Suppressor macrophage treated with lipopolysaccharide for 4 hours (primary cell): ENCODE measurements around the gene DCLK3.

Experiments
- DNase-seq: peaks from one replicate; pipeline ENCODE4 v3.0.0-alpha.2; 2020

The DCLK3 gene

GRCh38 chr3:36762918-36763849 lies 1.2 kb downstream of the DCLK3 start:
- DNase-seq: peak; percentile 20

DNA sequence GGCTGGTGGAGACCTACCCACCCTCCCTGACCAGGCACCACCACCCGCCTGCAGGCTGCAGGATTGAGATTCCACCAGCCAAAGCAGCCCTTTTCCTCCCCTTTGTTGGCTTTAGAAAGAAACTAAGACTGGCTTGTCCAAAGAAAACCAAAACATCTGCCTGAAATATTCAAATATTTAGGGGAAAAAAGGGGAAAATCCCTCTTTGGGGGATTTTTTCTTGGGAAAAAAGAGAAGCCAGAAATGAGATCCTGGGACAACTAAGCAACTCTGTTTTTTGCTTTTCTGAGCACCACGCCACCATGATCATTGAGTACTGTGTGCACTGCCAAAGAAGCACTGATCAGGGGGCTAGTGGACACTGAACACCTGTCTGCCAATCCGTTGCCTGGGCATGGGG lies 2.6 kb downstream of the DCLK3 start:
- peak; percentile 25 for DNase-seq

DNA sequence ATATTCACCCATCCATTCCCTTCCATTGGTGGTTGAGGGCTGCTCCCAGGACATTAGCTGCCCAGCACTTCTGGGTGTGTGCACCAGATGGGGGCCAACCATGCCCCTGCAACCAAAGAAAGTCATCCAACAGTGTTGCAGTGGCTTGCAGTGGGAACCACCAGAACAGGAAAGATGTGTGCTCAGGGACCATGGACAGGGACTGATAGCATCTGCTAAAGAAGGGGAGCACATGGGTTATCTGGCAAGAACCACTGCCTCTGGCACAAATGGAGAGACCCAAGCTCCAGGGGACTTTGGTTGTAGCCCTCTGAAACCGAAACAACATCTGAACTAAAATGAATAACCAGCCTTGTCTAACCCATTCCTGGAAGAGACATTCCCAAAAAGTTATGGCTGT lies 8.1 kb downstream of the DCLK3 start:
- no peak for DNase-seq

DNA sequence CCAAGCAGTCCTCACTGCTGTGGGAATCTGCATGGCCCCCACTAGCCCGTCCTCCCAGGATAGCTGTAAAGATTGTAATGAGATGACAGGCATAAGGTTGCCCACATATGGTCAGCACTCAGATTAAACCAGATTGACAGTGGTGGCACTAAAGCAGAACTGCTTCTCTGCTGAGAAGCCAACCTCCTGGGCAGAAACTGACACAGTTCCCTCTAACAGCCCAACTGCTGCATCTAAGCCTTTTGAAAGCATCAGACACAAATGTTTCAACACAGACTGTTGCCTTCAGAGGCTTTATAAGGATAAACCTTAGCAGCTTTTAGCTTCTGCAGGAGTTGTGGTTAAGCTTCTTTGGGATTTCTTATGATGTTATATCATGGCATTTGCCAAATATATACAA lies 13.0 kb downstream of the DCLK3 start:
- DNase-seq: no peak

GRCh38 chr3:36750737-36751136 lies 13.6 kb downstream of the DCLK3 start:
- DNase-seq: no peak

GRCh38 chr3:36744763-36745162 lies 19.6 kb downstream of the DCLK3 start:
- no peak for DNase-seq

GRCh38 chr3:36743826-36744225 lies 20.5 kb downstream of the DCLK3 start:
- DNase-seq: no peak

GRCh38 chr3:36741285-36741684 lies 23.1 kb downstream of the DCLK3 start:
- no peak for DNase-seq

DNA sequence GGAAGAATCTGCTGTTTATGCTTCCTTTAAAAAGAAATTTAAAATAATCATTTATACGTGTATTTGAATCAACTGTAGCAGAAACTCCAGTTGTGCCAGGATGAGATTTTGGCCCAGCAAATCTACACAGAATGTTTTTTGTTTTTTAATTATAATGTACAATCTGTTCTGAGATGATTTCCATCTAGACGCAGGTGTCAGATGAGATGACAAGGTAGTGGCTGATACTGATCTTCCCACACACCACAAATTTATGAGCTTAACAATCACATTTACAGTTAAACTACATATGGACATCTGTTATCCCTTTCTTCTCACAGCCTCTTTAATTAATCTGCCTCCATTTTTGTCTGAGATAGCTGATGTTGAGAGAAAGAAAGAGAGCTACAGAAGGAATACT lies 23.6 kb downstream of the DCLK3 start:
- DNase-seq: no peak

GRCh38 chr3:36738702-36739101 lies 25.7 kb downstream of the DCLK3 start:
- no peak for DNase-seq

DNA sequence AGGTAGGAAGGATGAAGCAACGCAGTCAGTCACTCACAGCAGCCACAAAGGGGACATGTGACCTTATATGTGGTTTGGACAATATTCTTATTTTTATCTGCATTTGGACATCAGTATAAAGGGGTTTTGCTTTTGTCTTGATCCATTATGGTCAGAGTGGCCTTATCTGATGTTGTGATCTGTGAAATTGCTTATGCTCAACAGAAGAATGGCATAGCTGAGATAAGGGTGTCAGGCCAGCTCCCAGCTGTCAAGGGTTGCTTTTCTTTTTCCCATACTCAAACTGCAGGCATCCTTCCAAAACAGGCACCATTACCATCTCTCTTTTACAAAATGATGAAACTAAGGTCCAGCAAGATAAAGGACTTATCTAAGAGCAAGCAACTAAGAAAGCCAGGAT lies 28.1 kb downstream of the DCLK3 start:
- no peak for DNase-seq

DNA sequence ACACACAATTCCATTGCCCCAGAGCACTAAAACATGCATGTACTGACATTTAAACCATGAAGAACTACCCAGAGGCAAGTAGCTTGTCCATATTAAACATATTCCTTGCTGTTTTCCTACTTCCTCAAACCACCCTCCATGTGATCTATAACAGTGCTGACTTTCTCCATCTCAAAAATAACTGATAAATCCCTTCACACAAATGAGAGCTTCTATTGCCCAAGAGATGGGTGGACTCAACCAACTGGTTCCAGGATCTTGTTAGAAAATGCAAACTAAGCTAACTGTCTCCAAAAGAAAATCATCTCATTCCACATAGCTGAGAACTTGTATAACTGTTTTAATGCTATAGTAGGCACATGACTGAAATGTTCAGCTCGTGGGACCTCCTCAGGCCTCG lies 29.6 kb downstream of the DCLK3 start:
- peak; percentile 51 for DNase-seq

GRCh38 chr3:36733723-36734122 lies 30.6 kb downstream of the DCLK3 start:
- no peak for DNase-seq

- DNase-seq: no peak
These were observed 31.1 kb downstream of the DCLK3 start for GRCh38 chr3:36733162-36733696.

DNA sequence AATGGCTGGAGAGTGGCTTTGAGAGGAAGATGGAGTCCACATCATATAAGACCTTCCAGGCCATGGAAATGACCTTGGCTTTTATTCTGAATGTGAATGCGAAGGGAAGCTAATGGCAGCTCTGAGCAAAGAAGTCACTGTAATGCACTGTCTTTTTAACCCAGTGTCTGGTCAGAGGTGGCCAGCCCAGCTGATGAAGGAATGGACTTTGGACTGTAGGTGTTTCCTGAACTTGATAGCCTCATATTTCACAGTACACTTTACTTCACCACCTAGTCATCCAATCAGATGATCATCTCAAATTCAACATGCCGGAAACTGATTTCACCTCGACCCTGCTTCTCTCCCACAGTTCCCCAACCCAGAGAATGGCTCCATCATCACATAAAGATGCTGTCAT lies 33.4 kb downstream of the DCLK3 start:
- no peak for DNase-seq

- DNase-seq: peak; percentile 58
These were observed 34.9 kb downstream of the DCLK3 start for GRCh38 chr3:36729204-36730056.

GRCh38 chr3:36714343-36715086 lies 49.8 kb downstream of the DCLK3 start:
- DNase-seq: no peak

GRCh38 chr3:36713904-36714303 lies 50.4 kb downstream of the DCLK3 start:
- no peak for DNase-seq

DNA sequence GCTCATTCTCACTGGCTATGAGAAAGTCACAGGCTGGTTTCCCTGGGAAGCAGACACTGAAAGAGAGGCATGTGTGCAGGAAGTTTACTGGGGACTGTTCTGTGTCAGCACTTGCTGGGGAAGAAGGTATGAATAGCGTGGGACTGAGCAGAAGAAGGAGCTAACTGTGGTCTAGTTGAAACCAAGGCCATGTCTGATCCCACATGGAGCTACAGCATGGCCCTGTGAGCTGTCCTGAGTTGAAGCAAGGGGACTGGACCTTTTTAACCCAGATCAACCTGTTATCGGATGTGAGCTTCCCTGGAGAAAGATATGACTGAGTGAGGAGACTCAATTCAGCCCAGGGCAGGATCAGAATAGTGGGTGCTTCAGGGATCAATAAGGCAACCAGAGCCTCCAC lies 53.7 kb downstream of the DCLK3 start:
- DNase-seq: no peak

DNA sequence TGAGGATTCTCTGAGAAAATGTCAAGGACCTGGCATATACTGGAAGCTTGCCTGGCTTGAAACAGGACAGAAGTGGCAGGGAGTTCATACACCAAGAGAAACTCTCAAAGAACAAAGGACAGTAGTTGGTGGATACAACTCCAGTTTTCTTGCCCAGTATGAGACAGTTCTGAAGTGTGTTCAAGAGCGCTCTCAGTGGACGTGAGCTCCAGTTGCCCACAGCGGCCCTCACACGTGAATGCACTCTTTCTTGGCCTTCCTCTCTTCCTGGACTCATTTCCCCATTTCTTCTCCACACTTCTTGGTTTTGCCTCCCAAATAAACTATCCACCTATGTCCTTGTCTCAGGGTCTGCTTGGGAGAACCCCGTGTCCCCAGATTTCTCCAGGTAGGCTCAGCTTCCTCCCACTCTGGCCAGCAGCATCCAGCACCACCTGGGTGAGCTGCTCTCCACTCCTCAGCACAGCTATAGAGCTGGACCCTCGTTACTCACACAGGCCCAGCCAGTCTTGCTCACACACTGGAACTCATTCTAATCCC lies 54.5 kb downstream of the DCLK3 start:
- no peak for DNase-seq

- no peak for DNase-seq
These were observed 55.1 kb downstream of the DCLK3 start for GRCh38 chr3:36709281-36709680.

DNA sequence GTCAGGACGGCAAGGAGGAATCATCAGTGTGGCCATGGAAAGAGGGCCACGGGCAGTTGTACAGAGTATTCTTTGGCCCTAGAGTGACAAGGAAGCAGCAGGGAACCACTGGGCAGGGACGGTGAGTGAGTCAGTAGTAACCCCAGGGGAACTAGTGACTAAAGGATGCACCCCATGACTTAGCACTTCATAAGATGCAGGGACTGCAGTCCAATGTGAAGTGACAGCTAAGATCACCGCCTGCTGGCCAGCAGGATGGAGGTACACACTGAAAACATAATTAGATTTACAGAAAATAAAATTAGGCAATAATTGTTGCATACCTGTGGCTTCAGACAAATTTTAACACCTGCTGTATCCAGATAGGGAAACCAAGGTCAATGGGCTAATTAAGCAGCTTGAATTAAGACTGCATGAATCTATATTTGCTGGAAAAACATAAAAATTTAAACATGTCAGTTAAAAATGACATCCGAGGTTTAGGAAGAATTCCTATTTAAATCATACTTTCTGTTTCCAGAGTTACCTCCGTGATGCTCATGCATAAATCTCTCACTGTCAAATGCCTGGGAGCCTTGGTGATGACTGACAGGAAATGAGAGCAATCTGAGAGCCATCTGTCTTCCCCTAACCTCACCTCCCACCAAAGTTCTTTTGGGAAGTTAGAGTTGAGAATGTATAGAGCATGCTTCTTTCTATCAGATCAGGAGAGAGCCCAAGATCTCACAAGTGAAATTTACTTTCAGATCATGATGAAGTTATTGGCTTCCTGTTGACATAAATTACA lies 56.5 kb downstream of the DCLK3 start:
- peak; percentile 62 for DNase-seq
